Neutrophil (primary cell): Measurements from ENCODE around the gene GPC4.

Experiments used
- H3K27ac ChIP-seq: fragments of 200-600 bp; sonication (generic); 2 replicates; pipeline ENCODE4 v1.5.1; 2016; ENCODE audit warnings: mild to moderate bottlenecking, moderate library complexity
- H3K27me3 ChIP-seq: fragments of 200-600 bp; sonication (generic); 2 replicates; pipeline ENCODE4 v1.6.0; 2016; ENCODE audit warnings: mild to moderate bottlenecking
- H3K36me3 ChIP-seq: fragments of 200-600 bp; sonication (generic); 2 replicates; pipeline ENCODE4 v1.5.1; 2017
- H3K4me1 ChIP-seq, 2 experiments: fragments of 200-600 bp in 1 of 2; sonication (generic) in 1 of 2; 1 replicate in 1 of 2; 2 replicates in 1 of 2; pipeline versions ENCODE4 v1.5.1 to v1.6.1; 2013 to 2016; ENCODE audit warnings: low read depth in 1 of 2, low read length in 1 of 2, mild to moderate bottlenecking in 1 of 2, moderate library complexity in 1 of 2; ENCODE audit not compliant: control insufficient read depth in 1 of 2, insufficient read depth in 1 of 2
- H3K4me3 ChIP-seq, 2 experiments: fragments of 200-600 bp in 1 of 2; sonication (generic) in 1 of 2; 1 replicate in 1 of 2; 2 replicates in 1 of 2; pipeline ENCODE4 v1.5.1; 2013 to 2016; ENCODE audit warnings: low read depth in 1 of 2, low read length in 1 of 2, mild to moderate bottlenecking in 1 of 2, moderate library complexity in 1 of 2
- H3K9me3 ChIP-seq: fragments of 200-600 bp; sonication (generic); 2 replicates; pipeline ENCODE4 v1.5.1; 2016
- TF ChIP-seq, protein P1 (sequence below): fragments of 200-600 bp; sonication (generic); IDR thresholded peaks from 2 replicates; pipeline ENCODE4 v1.5.1; 2016; ENCODE audit warnings: antibody characterized with exemption

GPC4 gene

DNA sequence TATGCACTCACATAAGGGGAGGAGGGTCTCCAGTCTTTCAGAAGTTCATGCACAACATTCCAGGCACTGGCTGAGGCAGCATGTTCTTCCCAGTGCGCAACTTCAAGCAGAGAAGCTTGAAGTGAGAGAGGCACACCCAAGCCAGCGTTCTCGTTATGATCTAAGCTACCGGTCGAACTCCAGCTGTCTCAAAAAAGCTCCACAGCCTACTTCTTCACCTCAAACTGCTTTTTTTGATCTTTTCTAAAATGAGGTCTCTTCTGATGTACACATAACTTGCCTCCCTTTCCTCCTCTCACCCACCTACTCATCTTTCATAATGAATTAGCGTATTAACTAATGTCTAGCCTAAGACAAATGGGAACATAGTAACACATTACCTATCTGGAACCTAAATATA, 25.3 kb downstream of the GPC4 start:
- Histone ChIP-seq H3K36me3 (no peaks in the 10 kb centered on the region), H3K4me3 (no peak overlapping the region), H3K27ac (no peak overlapping the region), H3K27me3 (no peaks in the 10 kb centered on the region), H3K9me3 (no peaks in the 10 kb centered on the region), H3K4me1 (no peaks in the 10 kb centered on the region)
- TF ChIP-seq, protein P1, sequence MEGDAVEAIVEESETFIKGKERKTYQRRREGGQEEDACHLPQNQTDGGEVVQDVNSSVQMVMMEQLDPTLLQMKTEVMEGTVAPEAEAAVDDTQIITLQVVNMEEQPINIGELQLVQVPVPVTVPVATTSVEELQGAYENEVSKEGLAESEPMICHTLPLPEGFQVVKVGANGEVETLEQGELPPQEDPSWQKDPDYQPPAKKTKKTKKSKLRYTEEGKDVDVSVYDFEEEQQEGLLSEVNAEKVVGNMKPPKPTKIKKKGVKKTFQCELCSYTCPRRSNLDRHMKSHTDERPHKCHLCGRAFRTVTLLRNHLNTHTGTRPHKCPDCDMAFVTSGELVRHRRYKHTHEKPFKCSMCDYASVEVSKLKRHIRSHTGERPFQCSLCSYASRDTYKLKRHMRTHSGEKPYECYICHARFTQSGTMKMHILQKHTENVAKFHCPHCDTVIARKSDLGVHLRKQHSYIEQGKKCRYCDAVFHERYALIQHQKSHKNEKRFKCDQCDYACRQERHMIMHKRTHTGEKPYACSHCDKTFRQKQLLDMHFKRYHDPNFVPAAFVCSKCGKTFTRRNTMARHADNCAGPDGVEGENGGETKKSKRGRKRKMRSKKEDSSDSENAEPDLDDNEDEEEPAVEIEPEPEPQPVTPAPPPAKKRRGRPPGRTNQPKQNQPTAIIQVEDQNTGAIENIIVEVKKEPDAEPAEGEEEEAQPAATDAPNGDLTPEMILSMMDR, result no peak

DNA sequence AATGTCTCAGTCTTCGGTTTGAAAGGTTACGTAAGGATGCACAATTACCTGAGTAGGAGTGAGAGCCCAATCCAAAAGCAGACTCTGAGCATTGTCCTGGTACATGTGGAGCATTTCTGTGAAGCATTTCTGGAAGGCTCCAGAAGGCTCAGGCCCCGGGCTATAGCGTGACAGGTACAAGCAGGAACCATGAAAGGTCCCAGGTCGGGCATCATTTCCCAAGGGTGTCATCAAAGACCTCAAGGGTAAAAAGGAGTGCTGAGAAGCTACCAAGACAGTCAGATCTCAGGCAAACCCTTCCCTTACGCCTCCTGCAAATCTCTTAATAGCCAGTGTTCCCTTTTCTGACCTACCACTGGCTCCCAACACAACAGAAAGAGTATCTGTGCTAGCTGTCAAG, 30.8 kb downstream of the GPC4 start:
- TF ChIP-seq, protein P1, result no peak
- Histone ChIP-seq H3K4me3 (no peak overlapping the region), H3K36me3 (no peaks in the 10 kb centered on the region), H3K4me1 (no peaks in the 10 kb centered on the region), H3K27ac (no peak overlapping the region), H3K9me3 (no peaks in the 10 kb centered on the region), H3K27me3 (no peaks in the 10 kb centered on the region)

DNA sequence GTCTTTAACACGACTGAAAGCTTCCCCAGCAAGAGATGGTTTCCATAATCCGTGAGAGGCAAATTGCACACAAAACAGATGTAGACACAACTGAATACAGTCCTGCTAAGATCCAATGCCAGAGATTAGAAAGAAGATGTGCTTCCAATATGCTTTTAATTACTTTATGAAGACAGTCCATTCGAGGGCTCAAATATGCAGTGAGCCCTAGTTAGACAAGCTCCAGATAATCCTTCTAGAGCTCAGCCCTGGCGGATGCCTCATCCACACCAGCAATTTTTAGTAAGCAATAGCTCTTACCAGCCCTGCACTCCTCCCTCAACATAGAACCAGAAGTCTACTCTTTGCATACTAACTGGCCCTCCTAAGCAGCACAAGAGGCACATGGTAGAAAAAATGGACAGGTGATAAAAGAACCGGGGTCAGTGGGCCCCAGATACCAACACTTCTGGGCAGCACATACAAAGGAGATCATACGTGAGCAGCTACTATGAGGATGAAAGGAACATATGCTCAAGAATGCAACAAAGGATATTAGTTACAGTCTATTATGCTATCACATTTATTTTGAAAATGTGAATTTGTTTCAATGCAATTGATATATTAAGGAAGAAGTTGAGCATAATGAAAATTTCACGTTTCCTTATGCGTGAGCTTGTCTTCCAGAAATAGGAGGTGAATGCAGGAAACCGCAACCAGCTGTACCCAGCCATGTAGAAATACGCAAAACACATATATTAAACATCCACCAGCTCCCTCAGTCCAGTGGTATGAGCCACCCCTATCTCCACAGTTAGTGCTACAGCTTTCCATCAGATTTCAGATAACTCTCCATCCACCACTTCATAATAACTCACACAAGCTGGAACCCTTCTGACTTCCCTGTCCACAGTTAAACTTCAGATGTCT, 34.3 kb downstream of the GPC4 start:
- no peak overlapping the region for H3K27ac ChIP-seq
- no peak overlapping the region for H3K4me3 ChIP-seq
- no peaks in the 10 kb centered on the region for H3K4me1 ChIP-seq
- no peaks in the 10 kb centered on the region for H3K9me3 ChIP-seq
- no peaks in the 10 kb centered on the region for H3K27me3 ChIP-seq
- no peaks in the 10 kb centered on the region for H3K36me3 ChIP-seq
- TF ChIP-seq, protein P1, result no peak

DNA sequence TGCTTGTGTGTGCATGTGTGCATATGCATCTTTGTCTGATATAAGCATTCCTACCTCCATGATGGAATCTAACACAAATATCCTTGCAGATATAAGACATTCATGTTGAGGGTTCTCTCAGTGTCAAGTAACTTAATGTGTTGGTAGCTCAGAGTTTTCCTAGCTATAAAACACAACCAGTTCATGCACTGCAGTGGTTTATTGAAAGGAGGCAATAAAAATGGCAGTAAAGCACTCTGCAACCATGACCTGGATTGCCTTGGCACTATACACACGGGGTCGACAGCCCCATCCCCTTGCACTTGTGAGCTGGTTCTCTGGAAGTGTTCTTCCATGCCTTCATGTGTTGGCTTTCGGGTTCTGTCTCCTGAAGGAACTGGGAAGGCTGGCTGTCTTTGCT, 38.9 kb downstream of the GPC4 start:
- H3K36me3 ChIP-seq, result no peaks in the 10 kb centered on the region
- H3K4me3 ChIP-seq, result no peak overlapping the region
- no peaks in the 10 kb centered on the region for H3K9me3 ChIP-seq
- TF ChIP-seq, protein P1, result no peak
- H3K4me1 ChIP-seq, result no peaks in the 10 kb centered on the region
- H3K27me3 ChIP-seq, result no peaks in the 10 kb centered on the region
- no peak overlapping the region for H3K27ac ChIP-seq

DNA sequence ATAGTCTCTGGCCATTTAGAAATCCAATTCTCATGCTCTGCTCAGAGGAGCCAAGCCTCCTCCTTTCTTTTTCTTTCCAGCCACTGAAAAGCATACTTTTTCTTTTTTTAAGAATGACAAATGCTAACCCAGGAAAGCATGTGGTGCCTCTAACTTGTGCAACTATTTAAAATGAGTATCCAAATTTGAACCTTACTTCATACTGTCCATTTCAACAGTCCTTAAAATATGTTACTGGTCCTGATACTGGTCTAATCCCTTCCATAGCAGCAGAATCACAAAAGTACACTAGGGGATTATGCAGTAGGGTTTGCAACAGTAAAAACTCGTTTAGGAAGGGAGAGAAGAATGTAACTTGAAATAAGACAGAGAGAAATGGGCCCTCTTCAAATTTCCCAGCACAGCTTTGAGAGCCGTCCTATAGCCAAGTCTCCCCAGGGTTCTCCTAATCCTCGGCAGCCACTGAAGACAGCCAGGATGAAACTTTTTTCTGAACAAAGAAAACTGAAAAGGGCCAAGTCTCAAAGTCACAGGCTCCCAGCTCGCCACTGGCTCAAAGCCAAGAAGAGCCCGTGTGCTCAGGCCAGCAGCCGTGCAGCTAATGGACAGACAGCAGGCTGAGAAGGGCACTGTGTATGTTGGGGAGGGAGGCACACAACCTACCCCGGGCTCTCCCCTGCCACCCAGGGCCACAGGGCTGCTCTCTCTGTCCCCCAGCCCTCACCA, 39.5 kb downstream of the GPC4 start:
- H3K27ac ChIP-seq, result no peak overlapping the region
- no peaks in the 10 kb centered on the region for H3K9me3 ChIP-seq
- no peaks in the 10 kb centered on the region for H3K27me3 ChIP-seq
- H3K4me3 ChIP-seq, result no peak overlapping the region
- TF ChIP-seq, protein P1, result no peak
- no peaks in the 10 kb centered on the region for H3K4me1 ChIP-seq
- H3K36me3 ChIP-seq, result no peaks in the 10 kb centered on the region
